HUDEP-2 (cell line): ENCODE data around the gene ARGLU1.
A peak's percentile ranks its signal among the peaks of the same experiment; 100 is the strongest.

Source experiments
- DNase-seq, 76 experiments: peaks; one replicate each; lab custom pipeline; 2025; ENCODE audit not compliant: unreplicated experiment in 76 of 76; lab: John Stamatoyannopoulos, UW

The ARGLU1 gene

GRCh38 chr13:106527445-106527801 is 40.5 kb downstream of the ARGLU1 start:
- DNase-seq, result no peak

GRCh38 chr13:106526738-106527444 is 41.0 kb downstream of the ARGLU1 start:
- no peak for DNase-seq

- DNase-seq, result no peak
Measured at GRCh38 chr13:106525865-106526264, 42.1 kb downstream of the ARGLU1 start.

- no peak for DNase-seq
Measured at GRCh38 chr13:106524108-106524507, 43.8 kb downstream of the ARGLU1 start.

- no peak for DNase-seq
Measured at GRCh38 chr13:106523576-106523975, 44.4 kb downstream of the ARGLU1 start.

- DNase-seq, result no peak
Measured at GRCh38 chr13:106522898-106523525, 44.9 kb downstream of the ARGLU1 start.

- DNase-seq, result no peak
Measured at GRCh38 chr13:106522112-106522705, 45.7 kb downstream of the ARGLU1 start.

GRCh38 chr13:106521095-106521799 is 46.7 kb downstream of the ARGLU1 start:
- DNase-seq, result no peak

GRCh38 chr13:106520251-106521054 is 47.5 kb downstream of the ARGLU1 start:
- no peak for DNase-seq

- DNase-seq, result no peak
Measured at GRCh38 chr13:106518512-106518911, 49.4 kb downstream of the ARGLU1 start.

GRCh38 chr13:106517109-106517847 is 50.7 kb downstream of the ARGLU1 start:
- DNase-seq, result no peak

- no peak for DNase-seq
Measured at GRCh38 chr13:106515635-106516254, 52.2 kb downstream of the ARGLU1 start.

GRCh38 chr13:106514928-106515634 is 52.9 kb downstream of the ARGLU1 start:
- no peak for DNase-seq

- DNase-seq, result no peak
Measured at GRCh38 chr13:106513025-106513983, 54.6 kb downstream of the ARGLU1 start.

GRCh38 chr13:106507560-106508274 is 60.2 kb downstream of the ARGLU1 start:
- DNase-seq, result peak in 1 of 76 experiments; percentile 3

GRCh38 chr13:106506286-106506685 is 61.7 kb downstream of the ARGLU1 start:
- no peak for DNase-seq

GRCh38 chr13:106505732-106506131 is 62.2 kb downstream of the ARGLU1 start:
- DNase-seq, result no peak
